ENCODE data around the gene TAS2R38.
"Not testable (repeated sequence)": the region's sequence is repeated elsewhere in the genome, so short reads cannot be mapped to it uniquely, and the experiment has no call there.

TAS2R38 gene

GRCh38 chr7:141973673-141974072 lies at the start of gene TAS2R38:
TSS of gene TAS2R38 (minus strand) at chr7:141973773. CDS start at chr7:141973689, 84 bp downstream.
- no peak for DNase-seq (ENCODE audit: low read depth in 2 of 2)

- DNase-seq (ENCODE audit: low read depth in 2 of 2) = no peak
These were observed 44.6 kb upstream of the TAS2R38 start for GRCh38 chr7:142018154-142018553.

GRCh38 chr7:142017451-142017850 lies 43.9 kb upstream of the TAS2R38 start:
- no peak for DNase-seq (ENCODE audit: low read depth in 2 of 2)

GRCh38 chr7:142012825-142013511 lies 39.4 kb upstream of the TAS2R38 start:
- no peak for DNase-seq (ENCODE audit: low read depth in 2 of 2)

- DNase-seq (ENCODE audit: low read depth in 2 of 2) = no peak
These were observed 37.5 kb upstream of the TAS2R38 start for GRCh38 chr7:142010952-142011548.

- no peak for DNase-seq (ENCODE audit: low read depth in 2 of 2)
These were observed 35.6 kb upstream of the TAS2R38 start for GRCh38 chr7:142009187-142009586.

- no peak for DNase-seq (ENCODE audit: low read depth in 2 of 2)
These were observed 33.0 kb upstream of the TAS2R38 start for GRCh38 chr7:142006577-142006976.

GRCh38 chr7:142002179-142002578 lies 28.6 kb upstream of the TAS2R38 start:
- DNase-seq (ENCODE audit: low read depth in 2 of 2) = no peak

- no peak for DNase-seq (ENCODE audit: low read depth in 2 of 2)
These were observed 27.7 kb upstream of the TAS2R38 start for GRCh38 chr7:142001163-142001874.

- DNase-seq (ENCODE audit: low read depth in 2 of 2) = no peak
These were observed 26.7 kb upstream of the TAS2R38 start for GRCh38 chr7:142000244-142000643.

GRCh38 chr7:141999058-141999623 lies 25.6 kb upstream of the TAS2R38 start:
- no peak for DNase-seq (ENCODE audit: low read depth in 2 of 2)

- no peak for DNase-seq (ENCODE audit: low read depth in 2 of 2)
These were observed 19.8 kb upstream of the TAS2R38 start for GRCh38 chr7:141993354-141993753.

- DNase-seq (ENCODE audit: low read depth in 2 of 2) = no peak
These were observed 19.1 kb upstream of the TAS2R38 start for GRCh38 chr7:141992688-141993087.

GRCh38 chr7:141992156-141992555 lies 18.6 kb upstream of the TAS2R38 start:
- DNase-seq (ENCODE audit: low read depth in 2 of 2) = no peak

GRCh38 chr7:141991140-141991539 lies 17.6 kb upstream of the TAS2R38 start:
- DNase-seq (ENCODE audit: low read depth in 2 of 2) = no peak

GRCh38 chr7:141990011-141990725 lies 16.6 kb upstream of the TAS2R38 start:
- DNase-seq (ENCODE audit: low read depth in 2 of 2) = no peak

- DNase-seq (ENCODE audit: low read depth in 2 of 2) = not testable (repeated sequence)
These were observed 14.2 kb upstream of the TAS2R38 start for GRCh38 chr7:141987803-141988202.

- no peak for DNase-seq (ENCODE audit: low read depth in 2 of 2)
These were observed 13.3 kb upstream of the TAS2R38 start for GRCh38 chr7:141986923-141987322.

- not testable (repeated sequence) for DNase-seq (ENCODE audit: low read depth in 2 of 2)
These were observed 12.4 kb upstream of the TAS2R38 start for GRCh38 chr7:141985926-141986325.

GRCh38 chr7:141979568-141979967 lies 6.0 kb upstream of the TAS2R38 start:
- DNase-seq (ENCODE audit: low read depth in 2 of 2) = no peak

- no peak for DNase-seq (ENCODE audit: low read depth in 2 of 2)
These were observed 4.8 kb upstream of the TAS2R38 start for GRCh38 chr7:141978351-141978750.
